DND-41 (cell line): ENCODE measurements around the gene ARID2.

Experiments
- EZH2 ChIP-seq: IDR thresholded peaks from 3 replicates; pipeline ENCODE4 v1.6.1; 2012; ENCODE audit warnings: borderline replicate concordance, low read depth, mild to moderate bottlenecking, moderate library complexity, low read length, inconsistent platforms; ENCODE audit not compliant: severe bottlenecking
- TF ChIP-seq, protein P1 (sequence below): IDR thresholded peaks from 2 replicates; pipeline ENCODE4 v1.5.1; 2012; ENCODE audit warnings: borderline replicate concordance, low read length, moderate library complexity, mild to moderate bottlenecking; ENCODE audit not compliant: poor library complexity, severe bottlenecking; ENCODE audit errors: extremely low read depth

DNA sequence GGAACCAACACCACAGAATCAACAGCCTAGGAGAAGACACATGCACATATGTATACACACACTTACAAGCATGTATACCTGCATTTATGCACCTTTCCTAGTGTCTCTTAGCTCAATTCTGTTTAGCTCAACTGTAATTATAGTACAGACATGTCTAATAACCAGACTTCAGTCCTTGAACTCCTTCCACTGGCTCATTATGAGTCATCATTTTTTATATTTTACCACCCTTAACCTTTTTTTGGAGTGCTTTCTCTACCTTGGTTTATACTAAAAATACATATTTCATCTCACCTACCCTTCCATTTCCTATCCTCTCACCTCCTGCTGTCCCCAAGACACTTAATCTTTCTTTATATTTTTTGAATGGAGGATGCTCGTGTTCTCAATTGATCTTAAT is 110.4 kb downstream of the ARID2 start:
- TF ChIP-seq, protein P1, sequence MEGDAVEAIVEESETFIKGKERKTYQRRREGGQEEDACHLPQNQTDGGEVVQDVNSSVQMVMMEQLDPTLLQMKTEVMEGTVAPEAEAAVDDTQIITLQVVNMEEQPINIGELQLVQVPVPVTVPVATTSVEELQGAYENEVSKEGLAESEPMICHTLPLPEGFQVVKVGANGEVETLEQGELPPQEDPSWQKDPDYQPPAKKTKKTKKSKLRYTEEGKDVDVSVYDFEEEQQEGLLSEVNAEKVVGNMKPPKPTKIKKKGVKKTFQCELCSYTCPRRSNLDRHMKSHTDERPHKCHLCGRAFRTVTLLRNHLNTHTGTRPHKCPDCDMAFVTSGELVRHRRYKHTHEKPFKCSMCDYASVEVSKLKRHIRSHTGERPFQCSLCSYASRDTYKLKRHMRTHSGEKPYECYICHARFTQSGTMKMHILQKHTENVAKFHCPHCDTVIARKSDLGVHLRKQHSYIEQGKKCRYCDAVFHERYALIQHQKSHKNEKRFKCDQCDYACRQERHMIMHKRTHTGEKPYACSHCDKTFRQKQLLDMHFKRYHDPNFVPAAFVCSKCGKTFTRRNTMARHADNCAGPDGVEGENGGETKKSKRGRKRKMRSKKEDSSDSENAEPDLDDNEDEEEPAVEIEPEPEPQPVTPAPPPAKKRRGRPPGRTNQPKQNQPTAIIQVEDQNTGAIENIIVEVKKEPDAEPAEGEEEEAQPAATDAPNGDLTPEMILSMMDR = no peak
- no peak for TF ChIP-seq EZH2
